Astrocyte (in vitro differentiated cells and primary cell): Measurements from ENCODE around the gene HEATR3. TPM values are rescaled to one million over a fixed set of nuclear protein-coding genes. Genes with fewer than 3 reads are reported as not detected.
A peak's percentile ranks its signal among the peaks of the same experiment; 100 is the strongest.

Experiments
- DNase-seq: peaks from one replicate; pipeline ENCODE4 v3.0.0-alpha.2; 2010; ENCODE audit warnings: low read depth
- FAIRE-seq: peaks from 2 replicates; lab custom pipeline; 2011; peaks lifted over from hg19 to GRCh38; lab: Jason Lieb, UNC
- H2AFZ ChIP-seq: 2 replicates; pipeline ENCODE4 v1.6.0; 2012; ENCODE audit warnings: low read depth, low read length, inconsistent platforms
- H3K27ac ChIP-seq: 2 replicates; pipeline ENCODE4 v1.5.1; 2011; ENCODE audit warnings: low read depth, low read length, inconsistent platforms
- H3K27me3 ChIP-seq: 2 replicates; pipeline ENCODE4 v1.6.0; 2011; ENCODE audit warnings: low read length, inconsistent platforms; ENCODE audit not compliant: insufficient read depth
- H3K36me3 ChIP-seq: 2 replicates; pipeline ENCODE4 v1.5.1; 2011; ENCODE audit warnings: low read length, inconsistent platforms; ENCODE audit not compliant: insufficient read depth
- H3K4me1 ChIP-seq: 2 replicates; pipeline ENCODE4 v1.5.1; 2011; ENCODE audit warnings: low read length, inconsistent platforms; ENCODE audit not compliant: insufficient read depth
- H3K4me2 ChIP-seq: 2 replicates; pipeline ENCODE4 v1.6.0; 2012; ENCODE audit warnings: low read length, inconsistent platforms
- H3K4me3 ChIP-seq: 2 replicates; pipeline ENCODE4 v1.5.1; 2011; ENCODE audit warnings: low read depth, mild to moderate bottlenecking, low read length, inconsistent platforms; ENCODE audit not compliant: insufficient read depth
- H3K79me2 ChIP-seq: 2 replicates; pipeline ENCODE4 v1.6.0; 2012; ENCODE audit warnings: mild to moderate bottlenecking, low read length, inconsistent platforms; ENCODE audit not compliant: insufficient read depth
- H3K9ac ChIP-seq: 2 replicates; pipeline ENCODE4 v1.6.0; 2012; ENCODE audit warnings: mild to moderate bottlenecking, low read length, inconsistent platforms
- H3K9me3 ChIP-seq: 2 replicates; pipeline ENCODE4 v1.5.1; 2012; ENCODE audit warnings: low read depth, mild to moderate bottlenecking, low read length, inconsistent platforms; ENCODE audit not compliant: insufficient read depth
- H4K20me1 ChIP-seq: 2 replicates; pipeline ENCODE4 v1.6.0; 2012; ENCODE audit warnings: low read length, inconsistent platforms; ENCODE audit not compliant: insufficient read depth
- H3K27ac Mint-ChIP-seq: one replicate; pipeline ENCODE4 v1.8.0; 2021; ENCODE audit warnings: mild to moderate bottlenecking, mixed read lengths; ENCODE audit not compliant: unreplicated experiment
- H3K27me3 Mint-ChIP-seq: one replicate; pipeline ENCODE4 v1.8.0; 2021; ENCODE audit warnings: low read depth, mixed read lengths; ENCODE audit not compliant: unreplicated experiment
- H3K36me3 Mint-ChIP-seq: one replicate; pipeline ENCODE4 v1.8.0; 2021; ENCODE audit warnings: low read depth, mixed read lengths; ENCODE audit not compliant: unreplicated experiment
- H3K4me1 Mint-ChIP-seq: one replicate; pipeline ENCODE4 v1.8.0; 2021; ENCODE audit warnings: low read depth, mixed read lengths; ENCODE audit not compliant: unreplicated experiment
- H3K4me3 Mint-ChIP-seq: one replicate; pipeline ENCODE4 v1.8.0; 2021; ENCODE audit warnings: mild to moderate bottlenecking, moderate library complexity, mixed read lengths; ENCODE audit not compliant: unreplicated experiment
- H3K9me3 Mint-ChIP-seq: one replicate; pipeline ENCODE4 v1.8.0; 2021; ENCODE audit warnings: mild to moderate bottlenecking, mixed read lengths; ENCODE audit not compliant: unreplicated experiment
- EZH2 ChIP-seq: IDR thresholded peaks from 2 replicates; pipeline ENCODE4 v1.6.1; 2012; ENCODE audit warnings: mild to moderate bottlenecking, low read length, inconsistent platforms; ENCODE audit not compliant: insufficient read depth
- total RNA-seq: library from RNA; stranded (reverse); gene quantifications from 2 replicates; pipeline ENCODE4 v1.2.1, GENCODE V29; 2021
- TF ChIP-seq, protein P1 (sequence below): IDR thresholded peaks from 2 replicates; pipeline ENCODE4 v1.5.1; 2011; ENCODE audit warnings: low read depth, mild to moderate bottlenecking, inconsistent platforms, low read length, moderate library complexity; ENCODE audit not compliant: insufficient read depth

HEATR3 gene
- total RNA-seq, 1 donor from 2014 or later, result 26.8 TPM

DNA sequence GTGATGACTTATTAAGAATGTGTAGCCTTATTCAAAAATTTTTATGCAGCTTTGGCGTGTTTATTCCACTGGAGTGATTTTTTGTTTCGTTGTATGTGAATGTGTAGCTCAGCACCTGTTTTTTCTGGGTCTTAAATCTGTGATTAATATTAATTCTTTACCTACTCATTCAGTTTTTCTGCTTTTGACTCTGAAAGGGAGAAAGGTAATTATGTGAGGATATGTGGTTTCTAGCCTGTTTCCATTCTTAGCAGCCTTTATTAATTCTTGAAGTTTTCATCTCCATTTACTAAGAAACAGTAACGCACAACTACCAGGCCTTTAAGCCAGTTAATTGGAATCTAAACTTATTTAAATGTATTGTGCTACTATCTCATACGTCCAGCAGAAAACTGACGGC is 7.0 kb downstream of the HEATR3 start:
- no peak overlapping the region for H3K9ac ChIP-seq
- H3K4me3 ChIP-seq, result no peak overlapping the region
- Mint-ChIP-seq H3K9me3 (no peaks in the 10 kb centered on the region), H3K27ac (no peak overlapping the region), H3K4me3 (no peak overlapping the region), H3K36me3 (peaks cover 7% of the 10 kb centered on the region), H3K4me1 (peaks cover 11% of the 10 kb centered on the region), H3K27me3 (no peaks in the 10 kb centered on the region)
- no peak overlapping the region for H3K4me2 ChIP-seq
- FAIRE-seq (no peak), DNase-seq (no peak)
- H2AFZ ChIP-seq, result no peak overlapping the region
- peaks cover 36% of the 10 kb centered on the region for H3K79me2 ChIP-seq
- H3K4me1 ChIP-seq, result peaks cover 8% of the 10 kb centered on the region
- no peaks in the 10 kb centered on the region for H3K27me3 ChIP-seq
- H3K36me3 ChIP-seq, result peaks cover 39% of the 10 kb centered on the region
- peaks cover 29% of the 10 kb centered on the region for H4K20me1 ChIP-seq
- H3K27ac ChIP-seq, result no peak overlapping the region
- TF ChIP-seq, protein P1, sequence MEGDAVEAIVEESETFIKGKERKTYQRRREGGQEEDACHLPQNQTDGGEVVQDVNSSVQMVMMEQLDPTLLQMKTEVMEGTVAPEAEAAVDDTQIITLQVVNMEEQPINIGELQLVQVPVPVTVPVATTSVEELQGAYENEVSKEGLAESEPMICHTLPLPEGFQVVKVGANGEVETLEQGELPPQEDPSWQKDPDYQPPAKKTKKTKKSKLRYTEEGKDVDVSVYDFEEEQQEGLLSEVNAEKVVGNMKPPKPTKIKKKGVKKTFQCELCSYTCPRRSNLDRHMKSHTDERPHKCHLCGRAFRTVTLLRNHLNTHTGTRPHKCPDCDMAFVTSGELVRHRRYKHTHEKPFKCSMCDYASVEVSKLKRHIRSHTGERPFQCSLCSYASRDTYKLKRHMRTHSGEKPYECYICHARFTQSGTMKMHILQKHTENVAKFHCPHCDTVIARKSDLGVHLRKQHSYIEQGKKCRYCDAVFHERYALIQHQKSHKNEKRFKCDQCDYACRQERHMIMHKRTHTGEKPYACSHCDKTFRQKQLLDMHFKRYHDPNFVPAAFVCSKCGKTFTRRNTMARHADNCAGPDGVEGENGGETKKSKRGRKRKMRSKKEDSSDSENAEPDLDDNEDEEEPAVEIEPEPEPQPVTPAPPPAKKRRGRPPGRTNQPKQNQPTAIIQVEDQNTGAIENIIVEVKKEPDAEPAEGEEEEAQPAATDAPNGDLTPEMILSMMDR, result no peak
- TF ChIP-seq EZH2, result no peak
- no peaks in the 10 kb centered on the region for H3K9me3 ChIP-seq

DNA sequence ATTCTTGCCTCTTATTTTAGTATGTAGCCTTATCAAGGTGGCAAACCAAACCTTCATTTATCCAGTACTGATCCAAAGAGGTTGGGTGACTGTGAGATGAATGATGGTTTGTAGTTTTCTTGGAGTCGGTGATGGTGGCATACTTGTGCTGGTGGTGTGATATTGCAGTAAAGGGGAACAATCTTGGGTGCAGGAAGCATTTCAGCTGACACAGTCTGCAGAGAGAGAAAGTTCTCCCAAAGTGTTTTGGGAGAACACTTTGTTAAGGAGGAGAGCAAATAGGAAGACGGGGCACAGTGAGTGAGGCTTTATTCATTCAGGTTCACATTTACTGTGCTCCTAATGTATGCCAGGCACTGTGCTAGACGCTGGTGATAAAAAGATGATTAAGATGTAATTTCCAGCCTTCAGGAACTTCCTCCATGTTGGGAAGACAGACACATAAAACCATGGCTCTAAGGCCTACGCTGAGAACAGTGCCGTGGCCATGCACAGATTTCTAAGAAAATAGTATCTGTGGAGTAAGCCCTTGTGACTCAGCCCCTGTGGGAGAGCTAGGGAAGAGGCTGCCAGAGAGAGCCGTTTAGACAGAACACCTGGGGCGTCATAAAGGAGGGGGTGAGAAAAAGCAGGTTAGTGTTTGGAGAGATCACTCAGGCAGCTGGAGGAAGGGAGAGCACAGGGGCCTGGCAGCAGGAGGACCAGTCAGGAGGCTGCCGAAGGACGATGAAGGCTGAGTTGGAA is 13.8 kb downstream of the HEATR3 start:
- Histone ChIP-seq H4K20me1 (peaks cover 6% of the 10 kb centered on the region), H3K79me2 (peaks cover 10% of the 10 kb centered on the region), H3K4me2 (no peak overlapping the region), H3K36me3 (peaks cover 41% of the 10 kb centered on the region), H2AFZ (no peak overlapping the region), H3K9ac (no peak overlapping the region), H3K4me1 (no peaks in the 10 kb centered on the region), H3K9me3 (no peaks in the 10 kb centered on the region), H3K27ac (no peak overlapping the region), H3K4me3 (no peak overlapping the region), H3K27me3 (no peaks in the 10 kb centered on the region)
- no peaks in the 10 kb centered on the region for H3K27me3 Mint-ChIP-seq
- FAIRE-seq (no peak), DNase-seq (no peak)
- no peak overlapping the region for H3K4me3 Mint-ChIP-seq
- H3K4me1 Mint-ChIP-seq, result peaks cover 7% of the 10 kb centered on the region
- no peaks in the 10 kb centered on the region for H3K9me3 Mint-ChIP-seq
- peak overlapping the region; percentile 77 for H3K27ac Mint-ChIP-seq
- TF ChIP-seq, protein P1, result no peak
- TF ChIP-seq EZH2, result no peak
- H3K36me3 Mint-ChIP-seq, result peaks cover 19% of the 10 kb centered on the region

DNA sequence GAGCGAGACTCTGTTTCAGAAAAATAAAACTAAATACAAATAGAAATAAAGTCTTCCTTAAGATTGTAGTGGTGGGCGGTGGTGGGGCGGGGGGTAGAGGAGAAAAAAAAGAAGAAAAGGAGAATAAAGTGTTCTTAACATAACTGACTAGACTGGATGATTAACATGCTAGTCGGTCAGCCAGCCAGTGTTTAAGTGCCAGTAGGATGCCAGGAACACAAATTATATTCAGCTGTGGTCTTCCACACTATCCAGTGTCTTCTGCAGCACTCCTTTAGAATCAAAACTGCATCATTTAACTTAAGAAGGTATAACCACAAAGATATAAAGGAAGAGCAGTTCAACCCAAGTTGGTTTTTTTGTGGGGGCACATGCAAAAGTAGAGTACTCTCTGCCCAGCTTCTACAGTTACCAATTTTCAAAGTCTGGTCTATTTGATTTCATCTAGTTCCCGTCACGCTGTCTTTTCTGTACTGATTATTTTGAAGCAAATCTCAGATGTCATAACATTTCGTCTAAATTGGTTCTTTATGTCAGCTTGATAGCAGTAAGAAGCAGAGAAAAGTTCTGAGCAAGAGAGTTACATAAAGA is 15.8 kb downstream of the HEATR3 start:
- H3K27me3 ChIP-seq, result no peaks in the 10 kb centered on the region
- H3K36me3 ChIP-seq, result peaks cover 47% of the 10 kb centered on the region
- H3K9me3 ChIP-seq, result no peaks in the 10 kb centered on the region
- no peaks in the 10 kb centered on the region for H3K27me3 Mint-ChIP-seq
- DNase-seq, result no peak
- H3K4me1 ChIP-seq, result no peaks in the 10 kb centered on the region
- H3K4me3 ChIP-seq, result no peak overlapping the region
- H4K20me1 ChIP-seq, result peaks cover 6% of the 10 kb centered on the region
- no peak overlapping the region for H3K4me3 Mint-ChIP-seq
- peaks cover 24% of the 10 kb centered on the region for H3K36me3 Mint-ChIP-seq
- H3K27ac ChIP-seq, result no peak overlapping the region
- H3K9me3 Mint-ChIP-seq, result no peaks in the 10 kb centered on the region
- H3K9ac ChIP-seq, result no peak overlapping the region
- TF ChIP-seq, protein P1, result no peak
- no peak for TF ChIP-seq EZH2
- H3K4me2 ChIP-seq, result no peak overlapping the region
- peaks cover 10% of the 10 kb centered on the region for H3K79me2 ChIP-seq
- H2AFZ ChIP-seq, result no peak overlapping the region
- no peak overlapping the region for H3K27ac Mint-ChIP-seq
- FAIRE-seq, result no peak
- H3K4me1 Mint-ChIP-seq, result peaks cover 7% of the 10 kb centered on the region
